ENCODE measurements around the gene BNIP2.

GRCh38 chr15:59668556-59668955, 20.6 kb downstream of the BNIP2 start:
- TF ChIP-seq CTCF (IDR thresholded peaks at IDR 0.05) (no peak), POLR2A (IDR thresholded peaks at IDR 0.05) (no peak)
